ENCODE data around the gene RSAD2. TPM values are rescaled to one million over a fixed set of nuclear protein-coding genes. Genes with fewer than 3 reads are reported as not detected.

RSAD2 gene
- total and polyA plus RNA-seq, 9 of the 15 experiments (the other 6 are each of a cell fraction or from before 2014, with no cell fraction given), result 0.15 to 1.4 (median 0.28) TPM

DNA sequence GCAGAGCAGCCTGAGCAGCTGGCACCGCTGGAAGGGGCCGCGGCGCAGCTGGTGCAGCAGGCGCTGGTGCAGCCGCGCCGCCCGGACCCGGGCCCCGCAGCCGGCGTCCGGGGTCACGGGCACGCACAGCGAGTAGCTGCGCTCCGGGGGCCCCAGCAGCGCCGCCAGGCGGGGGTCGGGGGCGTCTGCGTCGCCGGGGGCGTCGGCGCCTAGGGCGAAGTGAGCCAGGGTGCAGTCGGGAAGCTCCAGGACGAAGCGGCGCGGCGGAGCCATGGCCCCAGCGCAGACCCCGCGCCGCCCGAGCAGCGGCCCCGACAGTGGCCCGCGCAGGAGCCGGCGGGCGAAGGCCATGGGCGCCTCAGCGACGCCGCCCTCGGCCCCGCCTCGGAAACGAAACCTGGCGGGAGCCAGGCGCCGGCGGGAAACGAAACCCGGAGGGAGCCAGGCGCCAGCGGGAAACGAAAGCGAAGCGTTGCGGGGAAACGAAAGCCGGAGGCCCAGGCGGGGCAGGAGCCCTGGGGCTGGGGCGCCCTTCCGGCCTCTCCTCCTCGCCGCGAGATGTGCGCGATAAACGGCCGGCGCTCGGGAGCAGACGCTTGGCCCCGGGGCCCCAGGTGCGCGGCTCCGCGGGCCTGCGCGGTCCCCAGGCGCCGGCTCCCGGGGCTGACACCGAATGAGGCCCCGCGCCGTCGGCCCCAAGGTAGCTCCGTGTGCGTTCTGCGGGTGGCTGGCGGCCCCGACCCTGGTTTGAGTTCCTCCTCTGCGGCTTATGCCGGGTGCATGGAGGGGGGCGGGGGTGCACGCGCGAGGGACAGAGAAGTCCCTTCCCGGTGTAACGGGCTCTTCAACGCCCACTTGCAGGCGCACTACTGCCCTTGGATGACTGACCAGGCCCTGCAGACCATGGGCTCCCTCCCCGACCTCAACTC is 12.0 kb upstream of the RSAD2 start, which contains the start of gene CMPK2 (continued):
- TF ChIP-seq MLLT1 (IDR thresholded peaks at IDR 0.05), result no peak
- no peak for TF ChIP-seq CEBPB (tag; IDR thresholded peaks at IDR 0.05)
- TF ChIP-seq, protein P1, sequence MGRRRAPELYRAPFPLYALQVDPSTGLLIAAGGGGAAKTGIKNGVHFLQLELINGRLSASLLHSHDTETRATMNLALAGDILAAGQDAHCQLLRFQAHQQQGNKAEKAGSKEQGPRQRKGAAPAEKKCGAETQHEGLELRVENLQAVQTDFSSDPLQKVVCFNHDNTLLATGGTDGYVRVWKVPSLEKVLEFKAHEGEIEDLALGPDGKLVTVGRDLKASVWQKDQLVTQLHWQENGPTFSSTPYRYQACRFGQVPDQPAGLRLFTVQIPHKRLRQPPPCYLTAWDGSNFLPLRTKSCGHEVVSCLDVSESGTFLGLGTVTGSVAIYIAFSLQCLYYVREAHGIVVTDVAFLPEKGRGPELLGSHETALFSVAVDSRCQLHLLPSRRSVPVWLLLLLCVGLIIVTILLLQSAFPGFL (CRISPR knock-in tag; IDR thresholded peaks at IDR 0.05), result no peak
- no peak for TF ChIP-seq SMARCA4 (IDR thresholded peaks at IDR 0.05)
- TF ChIP-seq, protein P2, sequence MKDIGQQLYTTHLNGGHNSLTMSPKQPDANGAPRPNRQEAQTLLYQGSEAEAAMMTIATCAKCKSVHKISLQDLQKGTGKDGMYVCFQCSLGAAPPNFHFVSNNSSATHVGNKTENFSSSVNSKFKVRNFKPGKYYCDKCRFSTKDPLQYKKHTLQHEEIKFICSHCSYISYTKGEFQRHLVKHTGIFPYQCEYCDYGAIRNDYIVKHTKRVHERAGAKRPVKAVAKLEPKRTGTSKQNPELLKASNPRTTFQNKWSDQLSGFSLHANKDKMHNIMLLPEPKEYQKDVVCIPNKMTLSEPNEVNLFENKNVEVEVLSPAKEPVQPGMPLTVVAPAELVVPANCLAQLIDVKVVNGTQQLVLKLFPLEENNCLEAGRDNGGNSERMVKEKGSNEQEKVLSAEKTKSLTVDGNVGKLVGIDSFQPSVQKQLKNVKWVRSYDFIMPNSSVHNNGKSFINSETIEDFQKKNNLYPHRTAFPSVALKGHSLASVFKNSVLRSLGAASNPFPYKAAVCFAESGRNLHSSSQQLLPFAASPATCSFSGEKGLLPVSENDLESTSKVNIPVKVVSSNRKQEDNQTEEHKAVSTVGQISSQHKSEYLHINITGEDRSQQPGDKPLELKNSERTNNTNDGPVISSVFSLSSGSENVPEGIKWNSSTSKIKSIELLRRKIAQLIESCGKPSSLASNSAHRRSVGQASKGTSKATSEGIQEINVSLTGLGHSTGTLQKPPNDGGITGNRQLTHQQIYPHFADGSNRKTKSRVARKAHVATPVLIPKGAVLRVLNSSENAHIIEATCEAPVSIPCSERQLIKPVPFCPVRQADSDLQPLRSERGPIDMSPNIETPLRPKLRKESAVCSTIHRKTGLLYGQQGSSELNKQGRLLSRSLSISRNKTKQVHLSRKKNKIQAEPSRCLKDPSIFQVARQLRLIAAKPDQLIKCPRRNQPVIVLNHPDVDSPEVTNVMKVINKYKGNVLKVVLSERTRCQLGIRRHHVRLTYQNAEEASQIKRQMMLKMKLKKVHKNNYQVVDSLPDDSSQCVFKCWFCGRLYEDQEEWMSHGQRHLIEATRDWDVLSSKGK (CRISPR knock-in tag; IDR thresholded peaks at IDR 0.05), result no peak
- TF ChIP-seq ZC3H8 (IDR thresholded peaks at IDR 0.05), result no peak
- TF ChIP-seq TEAD4 (IDR thresholded peaks at IDR 0.05; ENCODE audit: low read length), result peak; percentile 8; the same call in 1 of the 2 replicates
- no peak for TF ChIP-seq TEAD4 (CRISPR knock-in tag; IDR thresholded peaks at IDR 0.05; ENCODE audit: borderline replicate concordance)
- TF ChIP-seq PML (IDR thresholded peaks at IDR 0.05; ENCODE audit: low read length), result no peak
- TF ChIP-seq WHSC1 (IDR thresholded peaks at IDR 0.05; ENCODE audit: low read length), result no peak
- peak; percentile 28; the same call in 1 of the 2 replicates for TF ChIP-seq POLR2H (tag; IDR thresholded peaks at IDR 0.05; ENCODE audit: low read depth)
- TF ChIP-seq HMG20A (CRISPR knock-in tag; conservative IDR thresholded peaks at IDR 0.05), result no peak
- no peak; the same call in 1 of the 2 replicates for TF ChIP-seq HCFC1 (IDR thresholded peaks at IDR 0.05; ENCODE audit: low read depth, low read length)
- no peak for TF ChIP-seq ZNF197 (CRISPR knock-in tag; IDR thresholded peaks at IDR 0.05; ENCODE audit: low read depth)
- no peak for TF ChIP-seq SMAD1 (IDR thresholded peaks at IDR 0.05; ENCODE audit: low read depth, low read length, partially characterized antibody)
- no peak for TF ChIP-seq SREBF1 (IDR thresholded peaks at IDR 0.05; ENCODE audit: borderline replicate concordance, low read depth, low read length)
- TF ChIP-seq ZNF77 (CRISPR knock-in tag; IDR thresholded peaks at IDR 0.05), result no peak
- TF ChIP-seq PRPF4 (IDR thresholded peaks at IDR 0.05; ENCODE audit: insufficient read depth, low read depth, low read length, poor library complexity, severe bottlenecking), result no peak
- peak; percentile 25; the same call in 1 of the 2 replicates for TF ChIP-seq ZNF224 (CRISPR knock-in tag; IDR thresholded peaks at IDR 0.05)
- TF ChIP-seq ZNF444 (CRISPR knock-in tag; IDR thresholded peaks at IDR 0.05), result no peak
- TF ChIP-seq TSC22D4 (tag; IDR thresholded peaks at IDR 0.05), result no peak
- TF ChIP-seq TCF3 (CRISPR knock-in tag; IDR thresholded peaks at IDR 0.05), result no peak
